ENCODE measurements around the gene RBMS1.

GRCh38 chr2:160261732-160262131 lies 231.9 kb downstream of the RBMS1 start:
- TF ChIP-seq, protein P1, sequence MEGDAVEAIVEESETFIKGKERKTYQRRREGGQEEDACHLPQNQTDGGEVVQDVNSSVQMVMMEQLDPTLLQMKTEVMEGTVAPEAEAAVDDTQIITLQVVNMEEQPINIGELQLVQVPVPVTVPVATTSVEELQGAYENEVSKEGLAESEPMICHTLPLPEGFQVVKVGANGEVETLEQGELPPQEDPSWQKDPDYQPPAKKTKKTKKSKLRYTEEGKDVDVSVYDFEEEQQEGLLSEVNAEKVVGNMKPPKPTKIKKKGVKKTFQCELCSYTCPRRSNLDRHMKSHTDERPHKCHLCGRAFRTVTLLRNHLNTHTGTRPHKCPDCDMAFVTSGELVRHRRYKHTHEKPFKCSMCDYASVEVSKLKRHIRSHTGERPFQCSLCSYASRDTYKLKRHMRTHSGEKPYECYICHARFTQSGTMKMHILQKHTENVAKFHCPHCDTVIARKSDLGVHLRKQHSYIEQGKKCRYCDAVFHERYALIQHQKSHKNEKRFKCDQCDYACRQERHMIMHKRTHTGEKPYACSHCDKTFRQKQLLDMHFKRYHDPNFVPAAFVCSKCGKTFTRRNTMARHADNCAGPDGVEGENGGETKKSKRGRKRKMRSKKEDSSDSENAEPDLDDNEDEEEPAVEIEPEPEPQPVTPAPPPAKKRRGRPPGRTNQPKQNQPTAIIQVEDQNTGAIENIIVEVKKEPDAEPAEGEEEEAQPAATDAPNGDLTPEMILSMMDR (optimal IDR thresholded peaks at IDR 0.05 in 1 of 3, IDR thresholded peaks at IDR 0.05 in 1 of 3, conservative IDR thresholded peaks at IDR 0.05 in 1 of 3; ENCODE audit: extremely low read depth in 1 of 3, insufficient read depth in 2 of 3, low read length in 3 of 3), result no peak
- TF ChIP-seq EZH2 (IDR thresholded peaks at IDR 0.05; ENCODE audit: low read length), result no peak

Measured in keratinocyte (primary cell).